Activated naive CD8-positive, alpha-beta T cell treated with anti-CD3 and anti-CD28 coated beads, Interleukin-2, amount 10 ng/mL, durations not matched to agents 7 days and 5 days (primary cell): ENCODE data around the gene CNOT10. TPM values are rescaled to one million over a fixed set of nuclear protein-coding genes. Genes with fewer than 3 reads are reported as not detected.
A peak's percentile ranks its signal among the peaks of the same experiment; 100 is the strongest.

Source experiments
- ATAC-seq: fragments of 150-1000 bp; cut with Tn5 transposase; one replicate; pipeline ENCODE4 v1.10.0; 2021; ENCODE audit warnings: low read depth, moderate library complexity
- POLR2A ChIA-PET: fragments of 350-600 bp; sonication (Branson Sonifier 250); formaldehyde crosslinking; loops from one replicate; lab custom pipeline; 2021; ENCODE audit warnings: antibody characterized with exemption; lab: Charles Lee
- DNase-seq: peaks from one replicate; pipeline ENCODE4 v3.0.0; 2021
- H3K27ac Mint-ChIP-seq: one replicate; pipeline ENCODE4 v1.8.0; 2022; ENCODE audit warnings: mild to moderate bottlenecking, mixed read lengths
- H3K27me3 Mint-ChIP-seq: one replicate; pipeline ENCODE4 v1.8.0; 2022; ENCODE audit warnings: mild to moderate bottlenecking, moderate library complexity, mixed read lengths
- H3K36me3 Mint-ChIP-seq: one replicate; pipeline ENCODE4 v1.8.0; 2021; ENCODE audit warnings: mild to moderate bottlenecking, mixed read lengths
- H3K4me1 Mint-ChIP-seq: one replicate; pipeline ENCODE4 v1.8.0; 2021; ENCODE audit warnings: mixed read lengths
- H3K4me3 Mint-ChIP-seq: one replicate; pipeline ENCODE4 v1.8.0; 2022; ENCODE audit warnings: mild to moderate bottlenecking, moderate library complexity, mixed read lengths
- H3K9me3 Mint-ChIP-seq: one replicate; pipeline ENCODE4 v1.8.0; 2021; ENCODE audit warnings: mixed read lengths
- total RNA-seq, 2 experiments: library from RNA; stranded (reverse); gene quantifications; one replicate each; pipeline ENCODE4 v1.2.3, GENCODE V29; 2021

The CNOT10 gene
- total RNA-seq, 2 experiments from 2014 or later = 56.0 to 62.9 TPM

- Mint-ChIP-seq H3K4me3 (no peak overlapping the region), H3K36me3 (peaks cover 27% of the 10 kb centered on the region), H3K27ac (no peak overlapping the region), H3K9me3 (no peaks in the 10 kb centered on the region), H3K27me3 (no peaks in the 10 kb centered on the region), H3K4me1 (peaks cover 11% of the 10 kb centered on the region)
- POLR2A ChIA-PET = no interaction called here
- DNase-seq = no peak
- no peak for ATAC-seq
Measured at GRCh38 chr3:32700244-32700643, 15.3 kb downstream of the CNOT10 start.

GRCh38 chr3:32703491-32703972, 18.5 kb downstream of the CNOT10 start:
- Mint-ChIP-seq H3K27me3 (no peaks in the 10 kb centered on the region), H3K27ac (peak overlapping the region; percentile 64), H3K4me3 (peak overlapping the region; percentile 21), H3K36me3 (peaks cover 26% of the 10 kb centered on the region), H3K9me3 (no peaks in the 10 kb centered on the region), H3K4me1 (peaks cover 22% of the 10 kb centered on the region)
- ATAC-seq = no peak
- POLR2A ChIA-PET = interaction anchor here (1.5 kb wide), 1 partner anchor 18 kb away, joined by 5 read pairs; the partner anchor contains the start of gene CNOT10
- DNase-seq = no peak

GRCh38 chr3:32705232-32705631, 20.2 kb downstream of the CNOT10 start:
- POLR2A ChIA-PET = interaction anchor here (1.4 to 2.6 kb wide), 2 partner anchors 8 to 15 kb away, joined by 3 to 7 read pairs; no protein-coding TSS in a partner anchor
- no peak overlapping the region for H3K4me3 Mint-ChIP-seq
- no peak overlapping the region for H3K27ac Mint-ChIP-seq
- no peak for ATAC-seq
- peaks cover 30% of the 10 kb centered on the region for H3K4me1 Mint-ChIP-seq
- DNase-seq = no peak
- H3K36me3 Mint-ChIP-seq = peaks cover 32% of the 10 kb centered on the region
- no peaks in the 10 kb centered on the region for H3K9me3 Mint-ChIP-seq
- H3K27me3 Mint-ChIP-seq = no peaks in the 10 kb centered on the region

- no peaks in the 10 kb centered on the region for H3K27me3 Mint-ChIP-seq
- POLR2A ChIA-PET = interaction anchor here (1.4 to 2.6 kb wide), 2 partner anchors 10 to 16 kb away, joined by 3 to 7 read pairs; no protein-coding TSS in a partner anchor
- no peak for ATAC-seq
- H3K4me3 Mint-ChIP-seq = peak overlapping the region; percentile 61
- H3K27ac Mint-ChIP-seq = no peak overlapping the region
- DNase-seq = no peak
- H3K4me1 Mint-ChIP-seq = peaks cover 32% of the 10 kb centered on the region
- H3K9me3 Mint-ChIP-seq = no peaks in the 10 kb centered on the region
- H3K36me3 Mint-ChIP-seq = peaks cover 36% of the 10 kb centered on the region
Measured at GRCh38 chr3:32706348-32707025, 21.5 kb downstream of the CNOT10 start.

- H3K4me3 Mint-ChIP-seq = no peak overlapping the region
- H3K4me1 Mint-ChIP-seq = peaks cover 30% of the 10 kb centered on the region
- H3K27ac Mint-ChIP-seq = no peak overlapping the region
- H3K9me3 Mint-ChIP-seq = no peaks in the 10 kb centered on the region
- DNase-seq = no peak
- peaks cover 37% of the 10 kb centered on the region for H3K36me3 Mint-ChIP-seq
- no peaks in the 10 kb centered on the region for H3K27me3 Mint-ChIP-seq
- ATAC-seq = no peak
- POLR2A ChIA-PET = interaction anchor here (2.6 kb wide), 1 partner anchor 10 kb away, joined by 7 read pairs; no protein-coding TSS in a partner anchor
Measured at GRCh38 chr3:32707026-32707370, 22.0 kb downstream of the CNOT10 start.

GRCh38 chr3:32708672-32709283, 23.8 kb downstream of the CNOT10 start:
- Mint-ChIP-seq H3K36me3 (peaks cover 34% of the 10 kb centered on the region), H3K4me1 (peaks cover 24% of the 10 kb centered on the region), H3K27ac (no peak overlapping the region), H3K4me3 (no peak overlapping the region), H3K27me3 (no peaks in the 10 kb centered on the region), H3K9me3 (no peaks in the 10 kb centered on the region)
- ATAC-seq = no peak
- POLR2A ChIA-PET = no interaction called here
- DNase-seq = no peak

- Mint-ChIP-seq H3K9me3 (no peaks in the 10 kb centered on the region), H3K4me3 (no peak overlapping the region), H3K4me1 (peaks cover 24% of the 10 kb centered on the region), H3K36me3 (peaks cover 36% of the 10 kb centered on the region), H3K27ac (no peak overlapping the region), H3K27me3 (no peaks in the 10 kb centered on the region)
- ATAC-seq (no peak), DNase-seq (no peak)
- POLR2A ChIA-PET = no interaction called here
Measured at GRCh38 chr3:32709346-32709745, 24.4 kb downstream of the CNOT10 start.

GRCh38 chr3:32712506-32713055, 27.6 kb downstream of the CNOT10 start:
- ATAC-seq (no peak), DNase-seq (no peak)
- Mint-ChIP-seq H3K27me3 (no peaks in the 10 kb centered on the region), H3K27ac (no peak overlapping the region), H3K9me3 (no peaks in the 10 kb centered on the region), H3K4me3 (no peak overlapping the region), H3K4me1 (peaks cover 14% of the 10 kb centered on the region), H3K36me3 (peaks cover 32% of the 10 kb centered on the region)
- POLR2A ChIA-PET = interaction anchor here (0.7 kb wide), 1 partner anchor 608 kb away, joined by 3 read pairs; no protein-coding TSS in a partner anchor

GRCh38 chr3:32713181-32713580, 28.2 kb downstream of the CNOT10 start:
- Mint-ChIP-seq H3K9me3 (no peaks in the 10 kb centered on the region), H3K4me3 (no peak overlapping the region), H3K27me3 (no peaks in the 10 kb centered on the region), H3K27ac (no peak overlapping the region), H3K4me1 (peaks cover 14% of the 10 kb centered on the region), H3K36me3 (peaks cover 32% of the 10 kb centered on the region)
- ATAC-seq = no peak
- DNase-seq = no peak
- POLR2A ChIA-PET = no interaction called here

- H3K27me3 Mint-ChIP-seq = no peaks in the 10 kb centered on the region
- H3K27ac Mint-ChIP-seq = no peak overlapping the region
- no peaks in the 10 kb centered on the region for H3K9me3 Mint-ChIP-seq
- no peaks in the 10 kb centered on the region for H3K4me1 Mint-ChIP-seq
- POLR2A ChIA-PET = no interaction called here
- no peak overlapping the region for H3K4me3 Mint-ChIP-seq
- no peak for DNase-seq
- ATAC-seq = no peak
- H3K36me3 Mint-ChIP-seq = peaks cover 21% of the 10 kb centered on the region
Measured at GRCh38 chr3:32719335-32719734, 34.3 kb downstream of the CNOT10 start.

- no peak overlapping the region for H3K4me3 Mint-ChIP-seq
- H3K9me3 Mint-ChIP-seq = no peaks in the 10 kb centered on the region
- DNase-seq (no peak), ATAC-seq (no peak)
- H3K27ac Mint-ChIP-seq = no peak overlapping the region
- no peaks in the 10 kb centered on the region for H3K27me3 Mint-ChIP-seq
- H3K4me1 Mint-ChIP-seq = no peaks in the 10 kb centered on the region
- peaks cover 21% of the 10 kb centered on the region for H3K36me3 Mint-ChIP-seq
- POLR2A ChIA-PET = no interaction called here
Measured at GRCh38 chr3:32719931-32720330, 34.9 kb downstream of the CNOT10 start.

- Mint-ChIP-seq H3K4me1 (no peaks in the 10 kb centered on the region), H3K4me3 (no peak overlapping the region), H3K27ac (no peak overlapping the region), H3K36me3 (peaks cover 20% of the 10 kb centered on the region), H3K9me3 (no peaks in the 10 kb centered on the region), H3K27me3 (no peaks in the 10 kb centered on the region)
- ATAC-seq (no peak), DNase-seq (no peak)
- POLR2A ChIA-PET = no interaction called here
Measured at GRCh38 chr3:32725721-32726120, 40.7 kb downstream of the CNOT10 start.

GRCh38 chr3:32733631-32734229, 48.7 kb downstream of the CNOT10 start:
- no peak overlapping the region for H3K27ac Mint-ChIP-seq
- no peak overlapping the region for H3K4me3 Mint-ChIP-seq
- no peaks in the 10 kb centered on the region for H3K9me3 Mint-ChIP-seq
- H3K36me3 Mint-ChIP-seq = peaks cover 11% of the 10 kb centered on the region
- POLR2A ChIA-PET = no interaction called here
- ATAC-seq = no peak
- H3K4me1 Mint-ChIP-seq = no peaks in the 10 kb centered on the region
- no peaks in the 10 kb centered on the region for H3K27me3 Mint-ChIP-seq
- DNase-seq = no peak
